ENCODE data around the gene IQGAP2. TPM values are rescaled to one million over a fixed set of nuclear protein-coding genes. Genes with fewer than 3 reads are reported as not detected.

The IQGAP2 gene
- total RNA-seq, 1 donor from 2014 or later, result 72.0 TPM

DNA sequence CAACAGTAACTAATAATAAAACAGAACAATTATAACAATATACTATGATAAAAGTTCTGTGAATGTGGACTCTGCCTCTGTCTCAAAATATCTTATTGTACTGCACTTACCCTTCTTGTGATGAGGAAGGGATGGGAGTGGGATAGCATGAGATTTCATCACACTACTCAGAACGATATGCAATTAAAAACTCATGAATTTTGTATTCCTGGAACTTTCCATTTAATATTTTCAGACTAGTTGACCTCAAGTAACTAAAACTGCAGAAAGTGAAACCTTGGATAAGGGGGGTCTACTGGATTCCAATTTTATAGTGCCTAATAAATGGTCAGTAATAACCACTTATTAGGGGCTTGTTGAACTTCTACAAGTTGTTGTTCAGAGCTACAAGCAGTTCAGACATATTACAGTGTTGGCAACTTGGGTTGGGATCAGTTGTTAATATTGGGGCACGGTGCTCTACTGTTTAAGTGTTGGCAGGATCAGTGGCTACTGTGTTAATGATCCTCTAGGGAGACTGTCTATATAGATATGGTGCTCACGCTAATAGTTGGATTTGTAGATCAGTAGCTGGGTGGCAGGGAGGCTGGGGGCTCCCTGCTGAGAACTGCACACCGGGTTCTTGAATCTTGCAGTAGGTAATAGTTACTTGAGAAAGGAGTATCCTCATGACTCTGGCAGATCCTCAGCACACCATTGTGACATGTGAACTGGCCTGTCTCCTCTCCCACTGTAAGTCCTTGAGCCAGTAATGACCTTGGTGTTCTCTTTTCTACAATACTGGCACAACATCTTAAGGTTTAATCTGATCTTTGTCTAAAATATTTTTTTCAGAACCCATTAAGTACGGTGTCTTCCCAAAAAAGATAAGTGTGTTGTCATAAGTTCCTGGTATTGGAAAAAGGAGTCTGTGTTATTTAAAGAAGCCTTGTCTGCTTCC lies 158.1 kb downstream of the IQGAP2 start:
- intact Hi-C loops (cut with micrococcal nuclease), result no loop called here

DNA sequence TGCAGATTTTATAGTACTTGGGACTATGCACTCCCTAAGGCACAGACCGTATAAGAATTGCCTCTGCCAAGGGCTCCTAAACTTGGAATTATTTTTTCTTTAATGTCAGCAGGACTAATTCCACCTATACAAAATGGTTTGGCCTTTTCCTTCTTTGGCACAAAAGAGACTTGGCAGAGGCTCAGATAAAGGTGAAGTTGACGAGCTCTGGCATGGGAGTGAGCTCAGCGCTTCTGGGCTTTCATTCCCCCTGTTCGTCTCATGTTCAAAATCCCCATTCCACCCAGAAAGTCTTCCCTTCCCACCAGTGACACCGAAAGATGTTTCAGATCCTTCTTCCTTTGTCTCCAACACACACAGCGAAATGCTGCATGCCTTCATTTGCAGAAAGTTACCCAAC lies 158.9 kb downstream of the IQGAP2 start:
- intact Hi-C loops (cut with micrococcal nuclease), result no loop called here

DNA sequence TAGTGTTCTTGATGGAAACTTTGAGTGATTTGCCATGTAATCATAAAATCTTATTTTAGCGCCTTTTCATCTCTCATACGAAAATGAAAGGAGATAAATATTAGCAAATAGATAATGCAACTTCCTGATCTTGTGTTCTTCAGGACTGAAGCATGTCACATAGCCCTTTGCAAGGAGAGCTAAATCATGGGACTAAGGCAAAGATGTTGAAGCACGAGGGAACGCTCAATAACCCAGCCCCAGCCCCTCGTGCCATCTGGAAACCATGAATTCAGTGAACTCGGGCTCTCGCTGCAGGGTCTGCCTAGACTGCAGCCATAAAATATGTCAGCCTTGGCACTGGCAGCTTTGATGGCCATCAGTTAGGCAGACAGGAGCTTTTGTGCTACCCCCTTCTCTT lies 161.9 kb downstream of the IQGAP2 start:
- intact Hi-C loops (cut with micrococcal nuclease), result no loop called here

DNA sequence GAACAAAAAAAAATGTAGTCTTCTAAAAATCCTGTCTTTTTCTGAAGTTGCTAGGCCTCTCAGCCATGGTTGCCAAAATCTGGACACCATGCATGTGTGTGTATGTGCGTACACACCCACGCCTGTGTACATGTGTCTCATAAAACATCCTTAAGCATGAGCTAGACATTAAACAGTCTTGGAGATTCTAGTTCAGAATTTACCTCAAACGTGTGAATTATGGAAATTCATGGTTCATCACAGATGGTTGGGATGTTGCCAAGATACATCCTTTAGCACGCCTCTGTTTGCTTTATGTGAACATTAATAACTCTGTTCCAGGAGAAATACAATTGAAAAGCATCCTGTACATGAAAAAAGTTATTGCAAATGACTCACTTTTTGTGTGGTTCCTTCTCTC lies 167.1 kb downstream of the IQGAP2 start:
- intact Hi-C loops (cut with micrococcal nuclease), result no loop called here

DNA sequence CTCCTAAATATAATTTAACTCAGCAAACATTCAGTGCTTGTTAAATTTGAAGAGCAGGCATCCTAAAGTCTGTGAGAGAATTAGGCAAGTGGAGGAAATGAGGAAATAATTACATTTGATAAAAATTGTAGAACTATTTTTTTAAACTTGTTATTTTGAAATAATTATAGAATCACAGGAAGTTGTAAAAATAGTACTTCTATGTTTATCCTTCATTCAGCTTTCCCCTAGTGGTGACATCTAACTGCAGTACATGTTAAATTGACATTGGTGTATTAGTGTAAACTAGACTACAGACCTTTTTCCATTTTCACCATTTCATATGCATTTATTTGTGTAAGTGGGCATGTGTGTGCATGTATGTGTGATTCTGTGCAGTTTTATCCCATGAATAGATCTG lies 168.5 kb downstream of the IQGAP2 start:
- intact Hi-C loops (cut with micrococcal nuclease), result no loop called here

DNA sequence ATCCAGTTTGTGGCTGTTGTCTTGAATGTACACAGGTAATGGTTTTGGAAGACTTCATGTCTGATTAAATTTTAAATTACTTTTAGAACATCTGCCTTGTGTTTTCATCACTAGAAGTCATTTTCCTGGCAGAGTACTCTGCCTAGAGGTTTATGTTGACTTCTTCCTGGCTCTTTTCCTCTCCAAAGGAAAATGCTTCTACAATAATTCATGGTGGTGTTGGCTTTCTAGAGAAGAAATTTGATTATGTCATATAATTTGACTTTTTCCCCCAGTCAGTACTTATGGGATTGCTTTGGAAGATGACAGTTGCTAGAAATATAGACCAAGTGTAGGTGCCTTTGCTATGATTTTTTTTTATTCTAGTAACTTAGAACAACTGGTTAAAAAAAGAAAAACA lies 173.4 kb downstream of the IQGAP2 start:
- intact Hi-C loops (cut with micrococcal nuclease), result no loop called here

DNA sequence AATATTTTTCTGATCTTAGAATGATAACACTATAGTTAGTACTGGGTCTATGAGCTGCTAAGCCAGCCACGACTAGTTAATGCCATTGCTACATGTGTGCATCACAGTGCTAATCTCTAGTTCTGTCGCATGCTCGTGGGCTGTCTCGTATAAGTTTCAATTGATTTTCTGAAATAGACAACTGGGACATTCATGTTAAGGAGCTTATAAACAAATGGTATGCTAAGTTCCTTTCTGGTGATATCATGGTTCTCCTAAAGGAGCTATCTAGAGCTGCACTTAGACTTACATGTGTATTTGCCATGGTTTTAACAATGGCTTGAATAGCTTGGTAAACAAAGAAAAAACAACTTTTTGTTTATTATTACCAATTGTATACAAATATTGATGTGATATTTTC lies 173.9 kb downstream of the IQGAP2 start:
- intact Hi-C loops (cut with micrococcal nuclease), result no loop called here

DNA sequence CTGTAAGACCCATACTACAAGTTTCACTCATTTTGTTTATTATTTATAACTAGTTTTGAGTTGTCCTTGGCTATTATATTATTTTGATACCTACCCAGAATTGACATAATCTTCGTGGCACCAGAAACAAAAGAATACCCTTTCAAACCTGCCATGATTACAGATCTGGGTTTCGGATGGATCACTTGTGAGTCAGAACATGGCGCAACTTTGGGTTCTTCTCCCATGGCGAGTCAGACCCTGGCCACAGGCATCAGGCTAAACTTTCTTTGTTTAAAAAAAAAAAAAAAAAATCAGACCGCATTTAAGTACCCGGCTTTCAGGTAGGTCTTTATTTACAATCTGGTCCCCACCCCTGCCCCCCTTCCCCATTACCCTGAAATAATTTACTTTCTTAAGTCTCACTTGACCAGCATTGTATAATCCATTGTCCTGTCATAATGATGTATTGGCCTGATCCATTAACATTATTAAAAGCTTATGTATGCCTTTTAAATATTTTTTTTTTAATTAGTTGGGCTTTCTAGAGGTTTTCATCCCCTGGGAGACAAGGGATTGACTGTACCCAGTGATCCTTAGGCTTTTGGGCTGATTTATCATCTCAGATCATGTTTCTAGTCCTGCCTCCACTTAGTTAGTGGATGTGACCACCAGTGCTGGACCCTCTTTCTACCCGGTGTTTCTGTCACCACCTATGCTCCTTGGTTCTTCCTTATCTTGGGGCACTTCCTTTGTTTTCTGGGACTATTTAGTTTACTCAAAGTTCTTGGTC lies 176.3 kb downstream of the IQGAP2 start:
- intact Hi-C loops (cut with micrococcal nuclease), result no loop called here

DNA sequence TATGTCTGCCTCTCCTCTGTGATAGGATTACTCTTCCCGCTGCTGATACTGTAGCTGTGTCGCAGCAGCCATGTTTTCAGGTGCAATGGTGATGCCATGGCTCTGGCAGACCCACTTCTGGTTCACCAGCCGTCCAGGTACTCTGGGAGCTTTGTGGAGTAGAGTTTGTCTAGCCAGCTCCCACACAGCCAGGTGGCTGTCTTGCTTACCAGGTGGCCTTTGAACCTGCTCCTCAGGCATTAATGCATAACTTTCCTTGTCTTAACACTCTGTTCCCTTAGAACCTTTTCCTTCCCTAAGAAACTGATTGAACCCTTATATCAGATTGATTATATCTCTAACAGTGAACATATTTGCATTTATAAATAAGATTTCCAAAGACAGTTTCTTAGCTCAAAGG lies 177.9 kb downstream of the IQGAP2 start:
- intact Hi-C loops (cut with micrococcal nuclease), result no loop called here

DNA sequence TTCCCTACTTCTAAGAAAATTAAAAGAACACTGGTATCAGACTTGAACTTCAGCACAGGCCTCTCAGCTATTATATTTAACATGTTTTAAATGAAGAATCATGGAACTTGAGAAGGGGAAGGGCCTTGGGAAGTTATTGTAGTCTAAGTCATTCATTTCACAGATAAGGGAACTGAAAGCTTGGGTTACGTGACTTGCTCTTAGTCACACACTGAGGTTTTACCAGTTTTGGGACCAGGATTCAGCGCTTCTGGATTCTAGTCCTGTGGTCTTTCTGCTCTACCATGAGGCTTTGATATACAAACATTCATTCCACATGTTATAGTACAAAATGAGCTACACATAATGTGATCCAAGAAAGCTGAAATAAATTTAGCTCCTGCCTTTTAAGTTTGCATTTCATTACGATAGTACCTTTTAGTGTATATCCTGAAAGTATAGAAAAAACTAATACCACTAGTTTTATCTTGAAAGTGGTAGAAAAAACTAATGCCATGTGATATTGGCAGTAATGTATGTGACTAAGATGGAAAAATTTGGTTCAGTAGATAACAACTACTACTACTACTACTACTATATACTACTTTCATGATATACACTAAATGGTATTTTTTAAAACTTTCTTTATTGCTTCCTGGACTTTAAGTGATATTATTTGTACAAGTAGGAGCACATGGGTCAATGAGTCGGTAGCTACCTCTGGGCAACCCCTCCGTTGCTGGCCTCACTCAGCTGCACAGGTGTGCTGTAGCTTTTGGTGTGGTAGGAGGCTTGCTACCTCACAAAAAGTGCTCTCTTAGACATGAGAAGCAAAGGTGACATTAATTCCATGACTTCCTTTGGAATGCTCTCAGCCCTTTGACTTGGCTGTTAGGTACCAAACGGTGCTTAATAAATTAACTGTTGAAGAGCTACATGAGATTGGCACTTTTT lies 179.4 kb downstream of the IQGAP2 start:
- intact Hi-C loops (cut with micrococcal nuclease), result loop anchor here (2.0 kb wide), 2 partner anchors 40 to 180 kb away; partner anchors contain the start of gene IQGAP2

DNA sequence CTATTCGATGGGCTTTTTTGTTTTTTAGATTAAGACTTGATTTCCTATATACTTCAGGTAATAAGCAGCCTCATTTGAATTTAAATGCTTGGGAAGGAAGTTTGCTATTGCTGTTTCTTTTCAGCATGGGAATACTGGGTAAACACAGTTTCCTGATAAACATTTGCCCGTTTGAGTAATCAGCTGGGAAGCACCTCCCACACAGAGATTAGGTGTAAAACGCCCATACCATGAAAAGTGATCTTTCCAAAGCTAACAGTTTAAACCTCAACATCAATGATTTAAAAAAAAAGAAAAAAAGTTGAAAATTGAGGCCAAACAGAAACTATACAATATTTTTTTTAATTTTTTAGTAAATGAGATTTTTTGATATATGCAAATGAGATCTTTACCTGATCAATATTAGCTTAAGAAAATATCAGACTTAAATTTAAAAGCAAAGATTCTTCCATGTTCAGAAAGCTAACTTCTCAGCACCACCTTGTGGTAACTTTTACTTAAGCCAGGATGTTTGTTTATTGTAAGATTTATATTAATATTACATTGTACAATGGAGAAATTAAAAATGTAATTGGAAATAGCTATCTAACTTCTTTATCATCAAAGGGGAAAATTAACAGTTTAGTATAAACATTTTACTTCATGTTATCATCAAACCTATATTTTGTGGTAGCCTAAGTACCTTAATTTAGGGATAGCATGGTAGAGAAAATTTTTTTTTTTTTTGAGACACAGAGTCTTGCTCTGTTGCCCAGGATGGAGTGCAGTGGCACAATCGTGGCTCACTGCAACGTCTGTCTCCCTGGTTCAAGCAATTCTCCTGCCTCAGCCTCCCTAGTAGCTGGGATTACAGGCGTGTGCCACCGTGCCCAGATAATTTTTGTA lies 180.3 kb downstream of the IQGAP2 start:
- intact Hi-C loops (cut with micrococcal nuclease), result loop anchor here (2.0 kb wide), 2 partner anchors 41 to 181 kb away; partner anchors contain the start of gene IQGAP2

DNA sequence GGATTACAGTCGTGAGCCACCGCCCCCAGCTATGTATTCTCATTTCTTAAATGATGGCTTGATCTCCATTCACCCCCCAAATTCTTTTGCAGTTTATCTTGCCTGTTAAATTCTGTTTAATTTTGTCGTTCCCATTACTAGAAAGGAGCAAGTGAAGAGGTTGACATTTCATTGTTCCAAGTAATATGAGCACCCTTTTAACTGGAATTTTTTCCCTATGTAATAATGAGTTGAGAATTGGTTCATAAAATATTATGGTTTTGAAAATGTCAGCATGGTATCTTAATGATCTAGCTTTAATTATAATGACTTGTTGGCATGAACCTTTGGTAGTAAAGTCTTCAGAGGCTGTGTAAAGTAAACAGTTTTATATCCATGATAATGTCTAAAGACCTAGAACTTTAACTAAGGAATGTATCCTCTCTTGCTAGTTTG lies 182.7 kb downstream of the IQGAP2 start:
- intact Hi-C loops (cut with micrococcal nuclease), result no loop called here

DNA sequence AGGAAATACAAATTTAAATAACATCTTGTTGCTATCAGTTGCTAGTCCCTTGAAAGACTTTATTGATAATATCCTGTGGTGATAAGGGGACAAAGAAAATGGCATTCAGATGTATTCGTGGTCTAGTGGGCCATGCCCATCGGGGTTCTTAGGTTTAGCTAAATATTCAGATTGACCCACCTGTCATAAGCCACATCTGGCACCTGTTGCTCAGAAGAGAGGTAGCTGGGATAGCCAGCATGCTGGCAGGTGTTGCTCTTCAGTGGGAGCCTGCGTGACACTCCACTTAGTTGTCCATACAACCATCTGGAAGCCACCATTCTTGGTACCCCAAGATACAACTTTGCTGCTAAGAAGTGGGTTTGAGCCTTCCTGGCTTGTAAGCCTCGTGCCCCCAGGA lies 183.4 kb downstream of the IQGAP2 start:
- intact Hi-C loops (cut with micrococcal nuclease), result no loop called here

DNA sequence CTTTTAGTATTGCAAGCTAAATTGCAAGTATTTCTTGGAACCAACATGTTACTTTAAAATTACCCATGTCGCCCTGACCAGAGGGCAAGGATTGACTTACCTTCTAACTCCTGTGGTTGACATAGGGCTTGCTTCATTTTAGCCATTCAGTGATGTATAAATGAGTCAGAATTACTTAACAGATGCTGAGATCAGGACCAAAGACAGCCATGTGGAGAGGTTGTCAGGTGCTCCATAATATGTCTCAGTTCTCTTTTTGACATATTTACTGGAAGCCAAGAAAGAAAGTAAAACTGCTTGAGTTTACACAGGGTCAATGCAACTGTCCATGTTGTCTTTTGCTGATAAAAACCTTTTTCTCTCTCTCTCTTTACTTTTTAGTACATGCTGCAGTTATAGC lies 186.9 kb downstream of the IQGAP2 start:
- intact Hi-C loops (cut with micrococcal nuclease), result no loop called here

DNA sequence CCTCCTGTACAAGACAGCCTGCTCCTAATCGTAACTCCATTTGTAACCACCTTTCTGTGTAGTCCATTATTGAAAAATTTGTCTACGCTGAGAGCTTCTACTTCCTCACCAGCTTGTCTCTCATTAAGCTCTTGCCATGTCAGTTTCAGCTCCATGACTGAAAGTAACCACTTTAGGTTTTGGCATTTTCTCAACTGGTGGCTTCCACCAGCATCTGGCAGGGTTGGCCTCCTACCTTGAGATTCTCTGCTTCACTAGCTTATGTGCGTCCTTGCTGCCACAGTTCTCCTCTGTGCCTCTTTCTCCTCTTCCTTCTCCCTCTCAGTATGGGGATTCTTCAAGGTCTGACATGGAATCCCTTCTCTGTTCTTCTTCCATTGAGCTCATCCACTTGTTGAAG lies 188.3 kb downstream of the IQGAP2 start:
- intact Hi-C loops (cut with micrococcal nuclease), result no loop called here

DNA sequence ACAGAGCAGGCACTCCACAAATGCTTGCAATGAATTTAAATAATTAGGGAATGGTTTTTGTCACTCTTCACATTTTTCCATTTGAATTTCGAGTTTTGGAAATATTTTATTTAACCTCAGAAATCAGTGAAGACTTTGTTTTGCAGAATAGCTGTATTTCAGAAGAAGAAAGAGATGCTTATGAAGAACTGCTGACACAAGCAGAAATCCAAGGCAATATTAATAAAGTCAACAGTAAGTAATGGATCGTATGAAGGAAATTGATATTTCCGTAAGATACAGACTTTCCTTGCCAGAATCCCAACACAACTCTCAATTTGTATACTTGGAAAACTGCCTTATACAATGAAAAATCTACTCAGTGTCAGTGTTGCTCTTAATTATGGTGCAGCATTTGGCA lies 189.6 kb downstream of the IQGAP2 start:
- intact Hi-C loops (cut with micrococcal nuclease), result no loop called here

DNA sequence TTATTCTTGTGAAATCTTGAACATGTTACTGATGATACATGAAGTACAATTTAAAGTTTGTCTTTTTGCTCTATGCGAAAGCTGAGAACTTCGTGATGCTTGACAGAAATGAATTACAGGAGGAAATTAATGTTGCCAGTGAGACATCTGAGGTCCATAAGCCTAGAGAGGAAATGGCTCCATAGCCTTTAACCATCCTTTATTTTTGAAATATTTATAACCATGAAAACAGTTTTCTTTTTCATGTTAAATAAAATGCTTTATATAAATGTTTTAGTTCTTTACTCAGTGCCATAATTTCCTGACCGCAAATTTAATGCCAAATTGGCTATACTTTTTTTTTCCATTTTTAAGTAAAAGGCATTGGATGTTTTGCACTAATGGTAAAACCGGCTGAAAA lies 191.0 kb downstream of the IQGAP2 start:
- intact Hi-C loops (cut with micrococcal nuclease), result no loop called here

DNA sequence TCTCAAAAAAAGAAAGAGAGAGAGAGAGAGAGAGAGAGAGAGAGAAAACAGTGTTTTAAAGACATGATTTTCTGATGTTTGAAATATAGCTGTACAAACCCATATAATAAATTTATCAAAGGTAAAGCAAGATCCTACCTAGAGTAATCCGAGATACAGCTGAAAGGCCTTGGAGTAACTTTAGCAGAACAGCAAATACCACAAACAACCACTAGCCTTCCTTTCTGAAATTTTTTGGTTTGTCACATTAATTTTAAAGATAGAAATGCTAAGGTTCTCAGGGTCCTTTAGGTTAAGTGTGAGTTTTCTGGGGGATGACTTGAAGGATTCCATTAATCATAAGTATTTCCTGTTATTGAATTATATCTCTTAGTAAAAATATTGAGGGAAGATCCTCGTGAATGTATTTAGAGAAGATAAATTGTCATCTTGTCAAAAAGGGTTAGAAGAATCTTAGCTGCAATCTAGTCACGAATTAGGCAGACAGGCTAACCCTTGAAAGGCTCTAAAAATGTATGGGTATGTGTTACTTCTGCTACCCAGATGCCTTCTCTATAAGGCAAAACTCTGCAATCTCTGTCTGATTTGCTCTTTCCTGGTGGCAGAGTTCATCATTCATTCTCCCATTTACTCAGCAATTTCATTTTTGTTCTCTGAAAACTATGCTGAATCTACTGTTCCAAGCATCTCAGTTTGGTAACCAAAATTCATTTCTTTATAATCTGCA lies 192.8 kb downstream of the IQGAP2 start:
- intact Hi-C loops (cut with micrococcal nuclease), result no loop called here

DNA sequence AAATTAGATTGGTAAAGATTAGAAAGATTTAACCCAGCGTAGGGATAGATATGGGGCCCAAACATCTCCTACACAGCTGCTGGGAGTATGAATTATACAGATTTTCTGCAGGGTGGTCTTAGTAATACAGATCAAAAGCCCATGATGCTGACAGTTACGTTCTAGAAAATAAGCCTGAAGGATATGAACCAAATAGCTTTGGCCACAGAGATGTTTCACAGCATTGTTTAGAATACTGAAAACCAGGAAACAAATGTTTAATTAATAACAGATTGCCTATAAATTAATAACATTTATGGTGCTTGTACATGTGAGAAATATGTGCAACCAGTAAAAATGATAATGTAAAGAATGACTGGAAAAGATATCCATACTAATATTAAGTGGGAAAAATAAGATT lies 195.4 kb downstream of the IQGAP2 start:
- intact Hi-C loops (cut with micrococcal nuclease), result no loop called here
